ENCODE measurements around the gene COL1A1. TPM values are rescaled to one million over a fixed set of nuclear protein-coding genes. Genes with fewer than 3 reads are reported as not detected.
A peak's percentile ranks its signal among the peaks of the same experiment; 100 is the strongest.

COL1A1 gene
- total RNA-seq, 1 donor from 2014 or later, result 12.6 TPM

GRCh38 chr17:50213026-50214022 is 11.9 kb upstream of the COL1A1 start:
- no peak for DNase-seq

GRCh38 chr17:50212121-50212843 is 10.9 kb upstream of the COL1A1 start:
- DNase-seq, result no peak

GRCh38 chr17:50211249-50212120 is 10.1 kb upstream of the COL1A1 start:
- no peak for DNase-seq

- DNase-seq, result peak; percentile 62
Observed at GRCh38 chr17:50210240-50211225, 9.1 kb upstream of the COL1A1 start.

GRCh38 chr17:50209472-50210239 is 8.2 kb upstream of the COL1A1 start:
- DNase-seq, result no peak

- no peak for DNase-seq
Observed at GRCh38 chr17:50209133-50209471, 7.7 kb upstream of the COL1A1 start.

- no peak for DNase-seq
Observed at GRCh38 chr17:50208611-50209061, 7.2 kb upstream of the COL1A1 start.

- DNase-seq, result no peak
Observed at GRCh38 chr17:50207792-50208567, 6.5 kb upstream of the COL1A1 start.

- DNase-seq, result no peak
Observed at GRCh38 chr17:50207315-50207714, 5.9 kb upstream of the COL1A1 start.

- no peak for DNase-seq
Observed at GRCh38 chr17:50206604-50207293, 5.3 kb upstream of the COL1A1 start.

- no peak for DNase-seq
Observed at GRCh38 chr17:50205963-50206505, 4.6 kb upstream of the COL1A1 start.

GRCh38 chr17:50205111-50205962 is 3.9 kb upstream of the COL1A1 start:
- DNase-seq, result no peak

- DNase-seq, result no peak
Observed at GRCh38 chr17:50204431-50204830, 3.0 kb upstream of the COL1A1 start.

GRCh38 chr17:50203604-50204345 is 2.3 kb upstream of the COL1A1 start:
- DNase-seq, result no peak

GRCh38 chr17:50203086-50203485 is 1.7 kb upstream of the COL1A1 start:
- DNase-seq, result no peak

GRCh38 chr17:50200457-50201275 is 765 bp downstream of the COL1A1 start:
- DNase-seq, result peak; percentile 80
